B cell (primary cell): ENCODE results near the gene SLC18B1.

Source experiments
- CTCF ChIP-seq: fragments of 200-600 bp; IDR thresholded peaks from one replicate; pipeline ENCODE4 v1.8.0; 2022; ENCODE audit warnings: antibody characterized with exemption, mild to moderate bottlenecking
- EZH2 ChIP-seq: IDR thresholded peaks from 2 replicates; pipeline ENCODE4 v1.6.1; 2012; ENCODE audit warnings: borderline replicate concordance, low read depth, mild to moderate bottlenecking, moderate library complexity, low read length; ENCODE audit not compliant: insufficient read depth, poor library complexity, severe bottlenecking

GRCh38 chr6:132812255-132812732, 13.9 kb upstream of the SLC18B1 start:
- no peak for TF ChIP-seq CTCF
- no peak for TF ChIP-seq EZH2
